K562 (cell line): ENCODE results near the gene OCA2. TPM values are rescaled to one million over a fixed set of nuclear protein-coding genes. Genes with fewer than 3 reads are reported as not detected.

Experiments
- ATF3 ChIP-seq, 2 experiments: fragments of 450-650 bp in 1 of 2; sonication (generic) in 1 of 2; formaldehyde crosslinking in 1 of 2; IDR thresholded peaks in 1 of 2; conservative IDR thresholded peaks in 1 of 2; 2 replicates each; pipeline versions ENCODE4 v1.6.1 to v1.8.1; 2016 to 2023; ENCODE audit warnings: mild to moderate bottlenecking in 2 of 2, moderate library complexity in 2 of 2, inconsistent platforms in 1 of 2, missing genetic modification reagents in 1 of 2
- ATF4 ChIP-seq: fragments of 450-650 bp; formaldehyde crosslinking; IDR thresholded peaks from 2 replicates; pipeline ENCODE4 v1.4.0; 2022; ENCODE audit warnings: mild to moderate bottlenecking, moderate library complexity
- CBFB ChIP-seq: sonication (generic); formaldehyde crosslinking; IDR thresholded peaks from 2 replicates; pipeline ENCODE4 v1.4.0; 2020; ENCODE audit warnings: mild to moderate bottlenecking, missing genetic modification reagents
- CTBP1 ChIP-seq: fragments of 450-650 bp; IDR thresholded peaks from 2 replicates; pipeline ENCODE4 v1.6.1; 2016; ENCODE audit warnings: borderline replicate concordance
- CXXC5 ChIP-seq: fragments of 250-450 bp; sonication (Bioruptor Pico); IDR thresholded peaks from 2 replicates; pipeline ENCODE4 v1.8.0; 2022; ENCODE audit warnings: inconsistent platforms, mild to moderate bottlenecking, moderate library complexity
- E2F3 ChIP-seq: fragments of 250-450 bp; sonication (Bioruptor Pico); IDR thresholded peaks from 2 replicates; pipeline ENCODE4 v1.4.0; 2020; ENCODE audit warnings: mild to moderate bottlenecking
- E4F1 ChIP-seq: fragments of 250-450 bp; sonication (Bioruptor Pico); IDR thresholded peaks from 2 replicates; pipeline ENCODE4 v1.5.0; 2021; ENCODE audit warnings: mild to moderate bottlenecking, borderline replicate concordance
- GMEB1 ChIP-seq: fragments of 250-450 bp; sonication (Bioruptor Pico); IDR thresholded peaks from 2 replicates; pipeline ENCODE4 v1.4.0; 2020; ENCODE audit warnings: mild to moderate bottlenecking
- MYC ChIP-seq, 2 experiments: fragments of 250-450 bp in 1 of 2; sonication (Bioruptor Pico) in 1 of 2; IDR thresholded peaks; 2 replicates each; pipeline versions ENCODE4 v1.5.1 to v1.6.1; 2012 to 2021; ENCODE audit warnings: low read depth in 2 of 2, borderline replicate concordance in 1 of 2, improper control_type of control experiment in 1 of 2, low read length in 1 of 2, mild to moderate bottlenecking in 1 of 2, moderate library complexity in 1 of 2
- NFIX ChIP-seq: fragments of 250-450 bp; sonication (Bioruptor Pico); IDR thresholded peaks from 2 replicates; pipeline ENCODE4 v1.4.0; 2020; ENCODE audit warnings: low read depth, mild to moderate bottlenecking, moderate library complexity
- POLR2AphosphoS2 ChIP-seq: IDR thresholded peaks from 2 replicates; pipeline ENCODE4 v1.6.1; 2012; ENCODE audit warnings: low read length, improper control_type of control experiment
- RBM15 ChIP-seq: fragments of 200-400 bp; formaldehyde crosslinking; IDR thresholded peaks from 2 replicates; pipeline ENCODE4 v1.6.1; 2018; ENCODE audit warnings: mild to moderate bottlenecking, low read length, moderate library complexity; ENCODE audit not compliant: insufficient read depth
- RBM39 ChIP-seq: fragments of 200-400 bp; formaldehyde crosslinking; optimal IDR thresholded peaks from 2 replicates; pipeline ENCODE3; 2018; ENCODE audit warnings: low read depth, low read length
- RFX5 ChIP-seq: IDR thresholded peaks from 2 replicates; pipeline ENCODE4 v1.6.1; 2011; ENCODE audit warnings: low read depth, mild to moderate bottlenecking, improper control_type of control experiment, low read length
- SUPT5H ChIP-seq: fragments of 450-650 bp; IDR thresholded peaks from 2 replicates; pipeline ENCODE4 v1.6.1; 2016
- TCF15 ChIP-seq: fragments of 250-450 bp; sonication (Bioruptor Pico); IDR thresholded peaks from 2 replicates; pipeline ENCODE4 v1.8.0; 2022; ENCODE audit warnings: moderate library complexity, mild to moderate bottlenecking, inconsistent platforms
- XRCC5 ChIP-seq: fragments of 200-400 bp; formaldehyde crosslinking; IDR thresholded peaks from 2 replicates; pipeline ENCODE4 v1.6.1; 2017; ENCODE audit warnings: low read depth, mild to moderate bottlenecking, low read length
- ZBTB12 ChIP-seq: fragments of 250-450 bp; sonication (Bioruptor Pico); IDR thresholded peaks from 2 replicates; pipeline ENCODE4 v1.4.0; 2020
- ZFP1 ChIP-seq: fragments of 450-650 bp; formaldehyde crosslinking; IDR thresholded peaks from 2 replicates; pipeline ENCODE4 v1.4.0; 2020; ENCODE audit warnings: mild to moderate bottlenecking, mixed read lengths
- ZNF197 ChIP-seq: fragments of 200-800 bp; sonication (Bioruptor generic); IDR thresholded peaks from 2 replicates; pipeline ENCODE4 v1.6.1; 2016; ENCODE audit warnings: low read depth, missing genetic modification characterization, missing compliant biosample characterization
- polyA plus RNA-seq, 8 experiments: library from polyadenylated mRNA; depleted of rRNA in 4 of 8; stranded (reverse) in 5 of 8; unstranded in 3 of 8; fragments of >200 nt; fragmentation: Nextera tagmentation in 2 of 8; fragmentation: Illumina TruSeq in 1 of 8; extraction: Ambion mirVana in 2 of 8; extraction: Trizol in 1 of 8; gene quantifications; 2 replicates each; pipeline versions ENCODE4 v1.2.1 to v1.2.3, GENCODE V29; 2011 to 2014; ENCODE audit warnings: inconsistent platforms in 1 of 8, missing spikeins in 1 of 8
- total RNA-seq, 7 experiments: library from RNA; depleted of rRNA in 6 of 7; stranded (reverse); fragments of >200 nt in 6 of 7; fragmentation: Illumina TruSeq in 2 of 7; extraction: Trizol in 2 of 7; gene quantifications; 2 replicates each; pipeline versions ENCODE4 v1.2.1 to v1.2.3, GENCODE V29; 2011 to 2021; ENCODE audit warnings: low replicate concordance in 1 of 7

The OCA2 gene
- total and polyA plus RNA-seq, 9 of the 15 experiments (the other 6 are each of a cell fraction or from before 2014, with no cell fraction given), result 0.07 to 0.59 (median 0.17) TPM; not detected in 1

GRCh38 chr15:27970661-27971392 lies 128.3 kb downstream of the OCA2 start (continued):
- TF ChIP-seq GMEB1, result peak; percentile 83
- no peak for TF ChIP-seq CBFB
- TF ChIP-seq ZNF197 (CRISPR knock-in tag), result no peak
- TF ChIP-seq MYC (IDR thresholded peaks at IDR 0.05; ENCODE audit: low read depth, low read length), result peak; percentile 82
- TF ChIP-seq MYC (CRISPR knock-in tag; IDR thresholded peaks at IDR 0.05; ENCODE audit: borderline replicate concordance, low read depth), result no peak
- no peak for TF ChIP-seq SUPT5H
- no peak for TF ChIP-seq ZBTB12 (CRISPR knock-in tag)
- no peak; the same call in 1 of the 2 replicates for TF ChIP-seq CTBP1
- 0 out of 2 replicates have a peak, but pooled peaks have one; percentile 50 for TF ChIP-seq CXXC5
- TF ChIP-seq RFX5, result no peak
- no peak for TF ChIP-seq RBM39
- no peak for TF ChIP-seq RBM15
- TF ChIP-seq E2F3 (CRISPR knock-in tag), result no peak
- TF ChIP-seq XRCC5, result no peak
- TF ChIP-seq ATF4 (CRISPR knock-in tag), result no peak
- TF ChIP-seq ZFP1 (CRISPR knock-in tag), result no peak
- TF ChIP-seq NFIX (CRISPR knock-in tag), result no peak
- no peak for TF ChIP-seq TCF15 (CRISPR knock-in tag)
- TF ChIP-seq ATF3 (IDR thresholded peaks at IDR 0.05), result no peak
- TF ChIP-seq ATF3 (CRISPR knock-in tag; conservative IDR thresholded peaks at IDR 0.05), result no peak
- 0 out of 2 replicates have a peak, but pooled peaks have one; percentile 53 for TF ChIP-seq E4F1 (CRISPR knock-in tag)
- TF ChIP-seq POLR2AphosphoS2, result no peak
